ENCODE results near the gene CCDC24.

- no peak for TF ChIP-seq EP300 (IDR thresholded peaks at IDR 0.05)
- no peak for TF ChIP-seq CTCF (IDR thresholded peaks at IDR 0.05)
Measured at GRCh38 chr1:43991200-43991475, 261 bp upstream of the CCDC24 start.
